ENCODE measurements around the gene CTDP1. TPM values are rescaled to one million over a fixed set of nuclear protein-coding genes. Genes with fewer than 3 reads are reported as not detected.

Gene CTDP1
- total RNA-seq, 3 donors from 2014 or later = 28.6 to 37.4 (median 30.1) TPM

DNA sequence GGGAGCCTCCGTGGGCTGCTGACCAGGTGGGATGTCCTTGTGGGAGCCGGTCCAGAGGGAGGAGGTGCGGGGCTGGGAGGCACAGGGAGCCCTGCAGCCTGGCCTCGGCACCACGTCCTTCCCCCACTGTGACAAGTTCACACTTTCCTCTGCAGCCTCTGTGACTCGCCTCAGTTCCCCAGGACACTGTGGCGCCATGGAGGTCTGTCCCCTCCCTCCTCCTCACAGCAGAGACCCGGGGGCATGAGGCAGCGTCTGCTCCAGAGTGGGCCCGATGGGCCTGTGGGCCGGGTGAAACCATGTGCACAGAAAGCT, 90.9 kb downstream of the CTDP1 start:
- no peaks in the 10 kb centered on the region for H3K36me3 ChIP-seq (ENCODE audit: low read depth)
- no peak for ATAC-seq
- intact Hi-C loops (cut with DNase I, micrococcal nuclease) = no loop called here
- peaks cover 4% of the 10 kb centered on the region for H3K9me3 ChIP-seq
- TF ChIP-seq, protein P1, sequence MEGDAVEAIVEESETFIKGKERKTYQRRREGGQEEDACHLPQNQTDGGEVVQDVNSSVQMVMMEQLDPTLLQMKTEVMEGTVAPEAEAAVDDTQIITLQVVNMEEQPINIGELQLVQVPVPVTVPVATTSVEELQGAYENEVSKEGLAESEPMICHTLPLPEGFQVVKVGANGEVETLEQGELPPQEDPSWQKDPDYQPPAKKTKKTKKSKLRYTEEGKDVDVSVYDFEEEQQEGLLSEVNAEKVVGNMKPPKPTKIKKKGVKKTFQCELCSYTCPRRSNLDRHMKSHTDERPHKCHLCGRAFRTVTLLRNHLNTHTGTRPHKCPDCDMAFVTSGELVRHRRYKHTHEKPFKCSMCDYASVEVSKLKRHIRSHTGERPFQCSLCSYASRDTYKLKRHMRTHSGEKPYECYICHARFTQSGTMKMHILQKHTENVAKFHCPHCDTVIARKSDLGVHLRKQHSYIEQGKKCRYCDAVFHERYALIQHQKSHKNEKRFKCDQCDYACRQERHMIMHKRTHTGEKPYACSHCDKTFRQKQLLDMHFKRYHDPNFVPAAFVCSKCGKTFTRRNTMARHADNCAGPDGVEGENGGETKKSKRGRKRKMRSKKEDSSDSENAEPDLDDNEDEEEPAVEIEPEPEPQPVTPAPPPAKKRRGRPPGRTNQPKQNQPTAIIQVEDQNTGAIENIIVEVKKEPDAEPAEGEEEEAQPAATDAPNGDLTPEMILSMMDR (IDR thresholded peaks at IDR 0.05) = no peak
- DNase-seq = peak in 1 of 3 donors; percentile 39
- H3K4me3 ChIP-seq = no peak overlapping the region
- H3K4me1 ChIP-seq (ENCODE audit: low read depth) = no peaks in the 10 kb centered on the region

DNA sequence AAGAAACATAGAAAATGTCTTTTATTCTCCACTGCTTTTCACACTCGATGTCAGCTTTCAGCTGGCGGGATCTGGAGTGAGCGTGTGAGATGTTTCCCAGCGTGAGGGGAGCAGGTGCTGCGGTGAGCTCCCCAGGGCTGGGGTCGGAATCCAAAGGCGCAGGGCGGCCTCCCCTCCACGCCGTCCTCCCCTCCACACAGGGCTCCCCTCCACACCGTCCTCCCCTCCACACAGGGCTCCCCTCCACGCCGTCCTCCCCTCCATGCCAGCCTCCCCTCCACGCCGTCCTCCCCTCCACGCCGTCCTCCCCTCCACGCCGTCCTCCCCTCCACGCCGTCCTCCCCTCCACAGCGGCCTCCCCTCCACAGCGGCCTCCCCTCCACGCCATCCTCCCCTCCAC, 91.2 kb downstream of the CTDP1 start:
- TF ChIP-seq, protein P1 (IDR thresholded peaks at IDR 0.05) = no peak
- ATAC-seq (no peak), DNase-seq (no peak)
- H3K4me1 ChIP-seq (ENCODE audit: low read depth) = no peaks in the 10 kb centered on the region
- no peak overlapping the region for H3K4me3 ChIP-seq
- H3K36me3 ChIP-seq (ENCODE audit: low read depth) = no peaks in the 10 kb centered on the region
- intact Hi-C loops (cut with DNase I, micrococcal nuclease) = no loop called here
- peaks cover 4% of the 10 kb centered on the region for H3K9me3 ChIP-seq

DNA sequence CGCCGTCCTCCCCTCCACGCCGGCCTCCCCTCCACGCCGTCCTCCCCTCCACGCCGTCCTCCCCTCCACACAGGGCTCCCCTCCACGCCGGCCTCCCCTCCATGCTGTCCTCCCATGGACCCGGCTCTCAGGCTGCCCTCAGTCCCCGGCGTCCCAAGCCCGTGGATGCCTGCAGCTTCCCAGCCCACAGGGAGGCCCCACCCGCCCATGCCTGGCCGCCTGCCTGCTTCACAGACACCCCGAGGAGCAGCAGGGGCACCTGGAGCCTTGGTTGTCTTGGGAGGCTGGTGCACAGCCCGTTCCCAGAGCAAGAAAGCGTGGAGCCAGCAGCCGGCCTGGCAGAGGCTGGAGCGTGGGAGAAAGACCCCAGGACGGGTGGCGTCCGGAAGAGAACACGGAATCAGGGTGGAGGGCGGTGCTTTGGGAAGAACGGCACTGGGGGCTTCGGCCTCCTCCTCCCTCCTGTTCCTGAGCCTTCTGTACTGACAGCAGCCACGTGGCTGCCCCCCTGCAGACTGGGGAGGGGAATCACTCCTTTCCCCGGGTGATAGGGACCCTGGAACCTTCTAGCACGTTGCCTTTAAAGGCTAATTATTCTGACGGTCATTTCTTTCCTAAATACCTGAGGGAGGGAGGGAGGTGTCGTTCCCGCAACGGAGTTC, 92.0 kb downstream of the CTDP1 start:
- Histone ChIP-seq H3K4me3 (no peak overlapping the region), H3K4me1 (ENCODE audit: low read depth) (no peaks in the 10 kb centered on the region), H3K36me3 (ENCODE audit: low read depth) (no peaks in the 10 kb centered on the region), H3K9me3 (peaks cover 4% of the 10 kb centered on the region)
- DNase-seq (peak in 1 of 3 donors; percentile 27), ATAC-seq (no peak)
- intact Hi-C loops (cut with DNase I, micrococcal nuclease) = no loop called here
- TF ChIP-seq, protein P1 (IDR thresholded peaks at IDR 0.05) = no peak

DNA sequence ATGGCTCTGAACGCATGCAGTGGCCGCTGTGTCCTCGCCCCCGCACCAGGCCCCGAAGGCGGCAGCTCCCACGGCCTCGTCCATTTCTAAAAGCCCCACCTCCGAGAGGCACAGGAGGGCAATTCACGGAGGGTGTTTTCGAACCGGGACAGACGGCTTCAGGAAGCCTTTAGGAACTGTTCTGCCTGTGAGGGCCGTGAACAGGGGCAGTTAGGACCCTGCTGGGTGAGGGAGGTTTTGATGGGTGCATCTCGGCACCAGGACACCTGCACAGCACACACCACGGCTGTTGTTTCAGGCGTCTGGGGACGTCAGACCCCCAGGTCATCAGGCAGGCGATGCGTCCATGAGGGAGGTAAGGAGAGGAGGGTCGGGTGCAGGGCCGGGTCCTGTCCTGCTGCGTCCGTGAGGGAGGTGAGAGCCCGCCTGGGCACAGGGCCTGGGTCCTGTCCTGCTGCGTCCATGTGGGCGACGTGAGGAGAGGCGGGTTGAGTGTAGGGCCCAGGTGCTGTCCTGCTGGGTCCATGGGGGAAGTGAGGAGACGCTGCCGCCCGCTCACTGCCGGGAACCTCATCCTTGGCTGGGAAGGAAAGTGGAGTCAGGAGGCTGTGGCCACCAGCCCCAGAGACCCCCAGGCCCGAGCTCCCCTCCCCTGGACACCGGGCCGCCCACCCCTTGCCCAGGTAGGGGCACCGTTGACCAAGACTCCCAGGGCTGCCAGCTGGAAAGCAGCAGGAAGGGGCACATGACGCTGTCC, 92.7 kb downstream of the CTDP1 start:
- DNase-seq (peak in 1 of 3 donors; percentile 39), ATAC-seq (no peak)
- no peaks in the 10 kb centered on the region for H3K36me3 ChIP-seq (ENCODE audit: low read depth)
- H3K4me3 ChIP-seq = no peak overlapping the region
- TF ChIP-seq, protein P1 (IDR thresholded peaks at IDR 0.05) = no peak
- H3K4me1 ChIP-seq (ENCODE audit: low read depth) = no peaks in the 10 kb centered on the region
- intact Hi-C loops (cut with DNase I, micrococcal nuclease) = no loop called here
- H3K9me3 ChIP-seq = peaks cover 4% of the 10 kb centered on the region

DNA sequence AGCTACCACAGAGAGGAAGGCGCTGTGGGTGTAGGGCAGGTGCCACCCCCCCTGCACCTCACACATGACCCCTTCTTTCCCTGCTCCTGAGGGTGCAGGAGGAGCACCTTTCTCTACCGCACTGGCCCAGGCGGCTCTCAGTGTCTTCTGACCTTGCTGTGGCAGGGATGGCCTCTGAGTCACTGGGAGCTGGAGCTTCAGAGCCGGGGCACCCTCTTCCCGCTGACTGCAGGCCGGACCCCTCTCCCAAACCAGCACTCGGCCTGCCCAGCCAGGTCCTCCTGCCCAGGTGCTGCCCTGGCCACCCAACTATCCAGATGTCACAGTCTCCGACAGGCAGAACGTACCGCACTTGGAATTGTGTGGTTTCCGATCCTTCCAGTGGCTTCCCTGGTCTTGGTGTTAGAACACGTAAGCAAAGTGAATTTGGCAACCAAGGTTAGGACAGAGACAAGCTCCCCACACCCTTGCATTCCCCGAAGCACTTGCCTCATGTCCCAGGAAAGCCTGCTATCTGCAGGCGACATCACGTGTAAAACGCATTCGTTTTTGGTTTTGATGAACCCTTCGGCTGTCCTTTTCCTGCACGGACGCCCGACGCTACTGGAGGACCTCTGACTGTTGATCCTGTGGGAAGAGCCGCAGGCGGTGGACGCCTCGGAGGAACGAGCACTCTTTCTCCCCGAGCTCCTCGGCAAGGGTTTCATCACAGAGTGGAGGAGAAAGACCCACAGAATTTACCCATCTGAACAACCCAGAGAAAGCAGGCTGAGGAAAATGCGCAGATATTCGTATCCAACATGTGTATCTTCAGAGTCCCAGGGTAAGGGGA, 93.5 kb downstream of the CTDP1 start:
- intact Hi-C loops (cut with DNase I, micrococcal nuclease) = no loop called here
- Histone ChIP-seq H3K4me1 (ENCODE audit: low read depth) (no peaks in the 10 kb centered on the region), H3K4me3 (no peak overlapping the region), H3K9me3 (peaks cover 2% of the 10 kb centered on the region), H3K36me3 (ENCODE audit: low read depth) (no peaks in the 10 kb centered on the region)
- peak in 1 of 3 donors; percentile 31 for DNase-seq
- no peak for ATAC-seq
- TF ChIP-seq, protein P1 (IDR thresholded peaks at IDR 0.05) = no peak

Data from mucosa of descending colon (tissue), 3 donors.